ENCODE measurements around the gene STMN3. TPM values are rescaled to one million over a fixed set of nuclear protein-coding genes. Genes with fewer than 3 reads are reported as not detected.

STMN3 gene
- 14.8 TPM for polyA plus RNA-seq (2013, experiment 1 of 2)
- polyA plus RNA-seq (2013, experiment 2 of 2), result 15.4 TPM

GRCh38 chr20:63653041-63653973, at the start of gene STMN3:
Gene STMN3, minus strand, starts transcription at chr20:63653424. Its CDS starts 79 bp downstream, at chr20:63653345.
- H3K4me2 ChIP-seq (ENCODE audit: low read length), result peak within 1 kb of the TSS; percentile 67
- no peak within 1 kb of the TSS for H3K27ac ChIP-seq (ENCODE audit: low read depth, low read length)
- no peak within 1 kb of the TSS for H4K5ac ChIP-seq (ENCODE audit: low read length)
- DNase-seq, result peak; percentile 97
- H3K4me1 ChIP-seq (ENCODE audit: control insufficient read depth, low read depth, low read length), result peaks cover 3% of the 10 kb centered on the region
- no peak within 1 kb of the TSS for H2AK5ac ChIP-seq (ENCODE audit: low read length)
- no peaks in the 10 kb centered on the region for H3K79me2 ChIP-seq (ENCODE audit: control insufficient read depth, insufficient read depth, low read length)
- no CpG with 5 or more reads among the region's 73 CpGs for WGBS (ENCODE audit: extremely low coverage, insufficient coverage, low lambda C conversion rate)
- peak within 1 kb of the TSS; percentile 10 for H2BK5ac ChIP-seq (ENCODE audit: low read length)
- no peaks in the 10 kb centered on the region for H3K36me3 ChIP-seq (ENCODE audit: control insufficient read depth, insufficient read depth, low read length)
- no peak within 1 kb of the TSS for H3K18ac ChIP-seq (ENCODE audit: low read length)
- peak within 1 kb of the TSS; percentile 42 for H3K4me3 ChIP-seq (ENCODE audit: low read length)
- no peak within 1 kb of the TSS for H2BK15ac ChIP-seq (replicated peaks; ENCODE audit: low read depth)
- H3K27me3 ChIP-seq (ENCODE audit: insufficient read depth, low read length, poor library complexity), result no peaks in the 10 kb centered on the region
- H3K79me1 ChIP-seq (ENCODE audit: low read length), result no peaks in the 10 kb centered on the region
- peak within 1 kb of the TSS; percentile 86 for H3K56ac ChIP-seq (ENCODE audit: low read length)
- H3K9ac ChIP-seq (ENCODE audit: low read length), result peak within 1 kb of the TSS; percentile 85
- H4K8ac ChIP-seq (ENCODE audit: low read depth, low read length), result no peak within 1 kb of the TSS
- no peak within 1 kb of the TSS for H2BK120ac ChIP-seq (ENCODE audit: low read depth, low read length)
- peak within 1 kb of the TSS; percentile 39 for H3K4ac ChIP-seq (ENCODE audit: low read depth, low read length)
- no peak within 1 kb of the TSS for H3K23ac ChIP-seq (ENCODE audit: low read length)

- Histone ChIP-seq H4K5ac (ENCODE audit: low read length) (no peak overlapping the region), H3K4me1 (ENCODE audit: control insufficient read depth, low read depth, low read length) (no peaks in the 10 kb centered on the region)
- no CpG with 5 or more reads among the region's 16 CpGs for WGBS (ENCODE audit: extremely low coverage, insufficient coverage, low lambda C conversion rate)
Observed at GRCh38 chr20:63702036-63702665, 48.9 kb upstream of the STMN3 start.

GRCh38 chr20:63701329-63702035, 48.3 kb upstream of the STMN3 start:
- H3K23ac ChIP-seq (ENCODE audit: low read length), result no peak overlapping the region
- H3K27me3 ChIP-seq (ENCODE audit: insufficient read depth, low read length, poor library complexity), result no peaks in the 10 kb centered on the region
- H3K4ac ChIP-seq (ENCODE audit: low read depth, low read length), result no peak overlapping the region
- no peak overlapping the region for H3K4me3 ChIP-seq (ENCODE audit: low read length)
- H2BK5ac ChIP-seq (ENCODE audit: low read length), result no peak overlapping the region
- H3K79me2 ChIP-seq (ENCODE audit: control insufficient read depth, insufficient read depth, low read length), result peaks cover 4% of the 10 kb centered on the region
- H3K9ac ChIP-seq (ENCODE audit: low read length), result no peak overlapping the region
- no peak overlapping the region for H4K5ac ChIP-seq (ENCODE audit: low read length)
- WGBS (ENCODE audit: extremely low coverage, insufficient coverage, low lambda C conversion rate), result no CpG with 5 or more reads among the region's 14 CpGs
- H3K4me2 ChIP-seq (ENCODE audit: low read length), result no peak overlapping the region
- H3K56ac ChIP-seq (ENCODE audit: low read length), result no peak overlapping the region
- DNase-seq, result no peak
- peaks cover 4% of the 10 kb centered on the region for H3K79me1 ChIP-seq (ENCODE audit: low read length)
- no peak overlapping the region for H3K27ac ChIP-seq (ENCODE audit: low read depth, low read length)
- H3K18ac ChIP-seq (ENCODE audit: low read length), result no peak overlapping the region
- H2BK120ac ChIP-seq (ENCODE audit: low read depth, low read length), result no peak overlapping the region
- no peak overlapping the region for H2AK5ac ChIP-seq (ENCODE audit: low read length)
- no peak overlapping the region for H4K8ac ChIP-seq (ENCODE audit: low read depth, low read length)
- H2BK15ac ChIP-seq (replicated peaks; ENCODE audit: low read depth), result no peak overlapping the region
- no peaks in the 10 kb centered on the region for H3K4me1 ChIP-seq (ENCODE audit: control insufficient read depth, low read depth, low read length)
- H3K36me3 ChIP-seq (ENCODE audit: control insufficient read depth, insufficient read depth, low read length), result peaks cover 4% of the 10 kb centered on the region

More at GRCh38 chr20:63702036-63702665, 48.9 kb upstream of the STMN3 start:
- no peak for DNase-seq
- peaks cover 4% of the 10 kb centered on the region for H3K36me3 ChIP-seq (ENCODE audit: control insufficient read depth, insufficient read depth, low read length)
- no peak overlapping the region for H3K4ac ChIP-seq (ENCODE audit: low read depth, low read length)
- no peak overlapping the region for H3K23ac ChIP-seq (ENCODE audit: low read length)
- no peak overlapping the region for H2AK5ac ChIP-seq (ENCODE audit: low read length)
- H3K27me3 ChIP-seq (ENCODE audit: insufficient read depth, low read length, poor library complexity), result no peaks in the 10 kb centered on the region
- H3K18ac ChIP-seq (ENCODE audit: low read length), result no peak overlapping the region
- H3K56ac ChIP-seq (ENCODE audit: low read length), result no peak overlapping the region
- no peak overlapping the region for H3K9ac ChIP-seq (ENCODE audit: low read length)
- H2BK15ac ChIP-seq (replicated peaks; ENCODE audit: low read depth), result no peak overlapping the region
- H3K79me1 ChIP-seq (ENCODE audit: low read length), result peaks cover 8% of the 10 kb centered on the region
- H3K4me3 ChIP-seq (ENCODE audit: low read length), result no peak overlapping the region
- no peak overlapping the region for H2BK5ac ChIP-seq (ENCODE audit: low read length)
- H4K8ac ChIP-seq (ENCODE audit: low read depth, low read length), result no peak overlapping the region
- H2BK120ac ChIP-seq (ENCODE audit: low read depth, low read length), result no peak overlapping the region
- no peak overlapping the region for H3K4me2 ChIP-seq (ENCODE audit: low read length)
- H3K27ac ChIP-seq (ENCODE audit: low read depth, low read length), result no peak overlapping the region
- H3K79me2 ChIP-seq (ENCODE audit: control insufficient read depth, insufficient read depth, low read length), result peaks cover 10% of the 10 kb centered on the region

- Histone ChIP-seq H4K5ac (ENCODE audit: low read length) (no peak overlapping the region), H3K27me3 (ENCODE audit: insufficient read depth, low read length, poor library complexity) (no peaks in the 10 kb centered on the region), H2BK120ac (ENCODE audit: low read depth, low read length) (no peak overlapping the region), H3K4ac (ENCODE audit: low read depth, low read length) (no peak overlapping the region), H2BK5ac (ENCODE audit: low read length) (no peak overlapping the region), H3K79me2 (ENCODE audit: control insufficient read depth, insufficient read depth, low read length) (no peaks in the 10 kb centered on the region), H3K36me3 (ENCODE audit: control insufficient read depth, insufficient read depth, low read length) (peaks cover 3% of the 10 kb centered on the region), H3K23ac (ENCODE audit: low read length) (no peak overlapping the region), H3K27ac (ENCODE audit: low read depth, low read length) (no peak overlapping the region), H3K4me3 (ENCODE audit: low read length) (no peak overlapping the region), H3K56ac (ENCODE audit: low read length) (no peak overlapping the region), H3K9ac (ENCODE audit: low read length) (no peak overlapping the region), H2BK15ac (replicated peaks; ENCODE audit: low read depth) (no peak overlapping the region), H4K8ac (ENCODE audit: low read depth, low read length) (no peak overlapping the region), H3K4me1 (ENCODE audit: control insufficient read depth, low read depth, low read length) (no peaks in the 10 kb centered on the region), H3K79me1 (ENCODE audit: low read length) (no peaks in the 10 kb centered on the region), H2AK5ac (ENCODE audit: low read length) (no peak overlapping the region), H3K4me2 (ENCODE audit: low read length) (no peak overlapping the region), H3K18ac (ENCODE audit: low read length) (no peak overlapping the region)
- no CpG with 5 or more reads among the region's 5 CpGs for WGBS (ENCODE audit: extremely low coverage, insufficient coverage, low lambda C conversion rate)
- no peak for DNase-seq
Observed at GRCh38 chr20:63701051-63701328, 47.8 kb upstream of the STMN3 start.

- H3K9ac ChIP-seq (ENCODE audit: low read length), result no peak overlapping the region
- no peak overlapping the region for H2BK5ac ChIP-seq (ENCODE audit: low read length)
- no peak for DNase-seq
- WGBS (ENCODE audit: extremely low coverage, insufficient coverage, low lambda C conversion rate), result no CpG with 5 or more reads among the region's 43 CpGs
- H3K27me3 ChIP-seq (ENCODE audit: insufficient read depth, low read length, poor library complexity), result no peaks in the 10 kb centered on the region
- no peak overlapping the region for H4K8ac ChIP-seq (ENCODE audit: low read depth, low read length)
- H3K36me3 ChIP-seq (ENCODE audit: control insufficient read depth, insufficient read depth, low read length), result peaks cover 1% of the 10 kb centered on the region
- H3K18ac ChIP-seq (ENCODE audit: low read length), result no peak overlapping the region
- no peaks in the 10 kb centered on the region for H3K79me1 ChIP-seq (ENCODE audit: low read length)
- no peak overlapping the region for H3K4me3 ChIP-seq (ENCODE audit: low read length)
- H4K5ac ChIP-seq (ENCODE audit: low read length), result no peak overlapping the region
- no peaks in the 10 kb centered on the region for H3K79me2 ChIP-seq (ENCODE audit: control insufficient read depth, insufficient read depth, low read length)
- no peaks in the 10 kb centered on the region for H3K4me1 ChIP-seq (ENCODE audit: control insufficient read depth, low read depth, low read length)
- H2BK120ac ChIP-seq (ENCODE audit: low read depth, low read length), result no peak overlapping the region
- H2AK5ac ChIP-seq (ENCODE audit: low read length), result no peak overlapping the region
- H3K23ac ChIP-seq (ENCODE audit: low read length), result no peak overlapping the region
- no peak overlapping the region for H3K4me2 ChIP-seq (ENCODE audit: low read length)
- H2BK15ac ChIP-seq (replicated peaks; ENCODE audit: low read depth), result no peak overlapping the region
- no peak overlapping the region for H3K56ac ChIP-seq (ENCODE audit: low read length)
- no peak overlapping the region for H3K4ac ChIP-seq (ENCODE audit: low read depth, low read length)
- H3K27ac ChIP-seq (ENCODE audit: low read depth, low read length), result no peak overlapping the region
Observed at GRCh38 chr20:63700199-63701050, 47.2 kb upstream of the STMN3 start.

Data from mesendoderm (in vitro differentiated cells).